Measurements from ENCODE around the gene SPIRE1. TPM values are rescaled to one million over a fixed set of nuclear protein-coding genes. Genes with fewer than 3 reads are reported as not detected.
"Not testable (repeated sequence)": the region's sequence is repeated elsewhere in the genome, so short reads cannot be mapped to it uniquely, and the experiment has no call there.

The SPIRE1 gene
- total RNA-seq, 1 donor from 2014 or later: 47.0 TPM

GRCh38 chr18:12417687-12418086, 240.2 kb downstream of the SPIRE1 start:
- no peak overlapping the region for H3K27ac Mint-ChIP-seq (ENCODE audit: unreplicated experiment)
- no peaks in the 10 kb centered on the region for H3K27me3 Mint-ChIP-seq (ENCODE audit: unreplicated experiment)
- TF ChIP-seq CTCF (IDR thresholded peaks at IDR 0.05): no peak
- no peak overlapping the region for H3K4me3 Mint-ChIP-seq (ENCODE audit: unreplicated experiment)
- no peak for DNase-seq (ENCODE audit: extremely low spot score, unreplicated experiment)
- H3K36me3 Mint-ChIP-seq (ENCODE audit: unreplicated experiment): peaks cover 3% of the 10 kb centered on the region
- H3K4me1 Mint-ChIP-seq (ENCODE audit: unreplicated experiment): peaks cover 24% of the 10 kb centered on the region
- H3K9me3 Mint-ChIP-seq (ENCODE audit: unreplicated experiment): no peaks in the 10 kb centered on the region

- Mint-ChIP-seq H3K27ac (ENCODE audit: unreplicated experiment) (peak overlapping the region; percentile 95), H3K4me3 (ENCODE audit: unreplicated experiment) (peak overlapping the region; percentile 67), H3K27me3 (ENCODE audit: unreplicated experiment) (no peaks in the 10 kb centered on the region)
Observed at GRCh38 chr18:12416098-12416729, 241.7 kb downstream of the SPIRE1 start.

GRCh38 chr18:12411456-12411855, 246.5 kb downstream of the SPIRE1 start:
- TF ChIP-seq CTCF (IDR thresholded peaks at IDR 0.05): no peak
- H3K4me3 Mint-ChIP-seq (ENCODE audit: unreplicated experiment): no peak overlapping the region
- DNase-seq (ENCODE audit: extremely low spot score, unreplicated experiment): no peak
- no peak overlapping the region for H3K27ac Mint-ChIP-seq (ENCODE audit: unreplicated experiment)
- H3K4me1 Mint-ChIP-seq (ENCODE audit: unreplicated experiment): peaks cover 42% of the 10 kb centered on the region
- H3K36me3 Mint-ChIP-seq (ENCODE audit: unreplicated experiment): peaks cover 1% of the 10 kb centered on the region
- no peaks in the 10 kb centered on the region for H3K9me3 Mint-ChIP-seq (ENCODE audit: unreplicated experiment)
- H3K27me3 Mint-ChIP-seq (ENCODE audit: unreplicated experiment): no peaks in the 10 kb centered on the region

More at GRCh38 chr18:12416098-12416729, 241.7 kb downstream of the SPIRE1 start:
- TF ChIP-seq CTCF (IDR thresholded peaks at IDR 0.05): no peak
- Mint-ChIP-seq H3K36me3 (ENCODE audit: unreplicated experiment) (peaks cover 1% of the 10 kb centered on the region), H3K4me1 (ENCODE audit: unreplicated experiment) (peaks cover 24% of the 10 kb centered on the region), H3K9me3 (ENCODE audit: unreplicated experiment) (no peaks in the 10 kb centered on the region)
- DNase-seq (ENCODE audit: extremely low spot score, unreplicated experiment): no peak

GRCh38 chr18:12410747-12411146, 247.2 kb downstream of the SPIRE1 start:
- H3K27me3 Mint-ChIP-seq (ENCODE audit: unreplicated experiment); H3K36me3 Mint-ChIP-seq (ENCODE audit: unreplicated experiment); H3K27ac Mint-ChIP-seq (ENCODE audit: unreplicated experiment); H3K9me3 Mint-ChIP-seq (ENCODE audit: unreplicated experiment); DNase-seq (ENCODE audit: extremely low spot score, unreplicated experiment); H3K4me3 Mint-ChIP-seq (ENCODE audit: unreplicated experiment): not testable (repeated sequence)
- peaks cover 38% of the 10 kb centered on the region for H3K4me1 Mint-ChIP-seq (ENCODE audit: unreplicated experiment)

GRCh38 chr18:12410081-12410481, 247.8 kb downstream of the SPIRE1 start:
- Mint-ChIP-seq H3K27me3 (ENCODE audit: unreplicated experiment) (no peaks in the 10 kb centered on the region), H3K27ac (ENCODE audit: unreplicated experiment) (peak overlapping the region; percentile 60), H3K4me1 (ENCODE audit: unreplicated experiment) (peaks cover 36% of the 10 kb centered on the region), H3K4me3 (ENCODE audit: unreplicated experiment) (no peak overlapping the region), H3K9me3 (ENCODE audit: unreplicated experiment) (no peaks in the 10 kb centered on the region), H3K36me3 (ENCODE audit: unreplicated experiment) (peaks cover 1% of the 10 kb centered on the region)
- TF ChIP-seq CTCF (IDR thresholded peaks at IDR 0.05): no peak
- no peak for DNase-seq (ENCODE audit: extremely low spot score, unreplicated experiment)

All from osteocyte (in vitro differentiated cells).